IMR-90 (cell line): ENCODE data around the gene HTR3E. TPM values are rescaled to one million over a fixed set of nuclear protein-coding genes. Genes with fewer than 3 reads are reported as not detected.

Experiments used
- ATAC-seq: fragments of 200-7000 bp; cut with Tn5 transposase; 2 replicates; pipeline ENCODE4 v1.9.1; 2020; ENCODE audit warnings: low read depth, mild to moderate bottlenecking, moderate library complexity
- BruUV-seq: library from RNA; stranded (reverse); fragments of 400-500 nt; replicated peaks from 2 replicates; lab custom pipeline; 2021; lab: Mats Ljungman, UMichigan
- CTCF ChIA-PET: fragments of 300-600 bp; formaldehyde crosslinking; extraction: SDS; loops from one replicate; lab custom pipeline; 2021; ENCODE audit warnings: antibody characterized with exemption; lab: Yijun Ruan, JAX
- POLR2A ChIA-PET: fragments of 300-600 bp; sonication (Branson Sonifier 250); formaldehyde crosslinking; loops from one replicate; lab custom pipeline; 2022; ENCODE audit warnings: antibody characterized with exemption; ENCODE audit not compliant: unreplicated experiment; lab: Charles Lee
- DNase-seq: peaks from one replicate; pipeline ENCODE4 v3.0.0; 2013
- H2AFZ ChIP-seq: replicated peaks from 2 replicates; pipeline ENCODE3; 2013; ENCODE audit warnings: low read length, mild to moderate bottlenecking; ENCODE audit not compliant: poor library complexity
- H2AK5ac ChIP-seq: 2 replicates; pipeline ENCODE4 v1.6.1; 2013; ENCODE audit warnings: low read depth, low read length, inconsistent platforms
- H2AK9ac ChIP-seq: replicated peaks from 2 replicates; pipeline ENCODE3; 2013; ENCODE audit warnings: mild to moderate bottlenecking, low read depth, low read length, moderate library complexity; ENCODE audit not compliant: poor library complexity
- H2BK120ac ChIP-seq: 2 replicates; pipeline ENCODE4 v1.6.1; 2013; ENCODE audit warnings: low read depth, low read length, inconsistent platforms
- H2BK15ac ChIP-seq: 3 replicates; pipeline ENCODE4 v1.6.1; 2013; ENCODE audit warnings: low read depth, low read length, inconsistent platforms
- H2BK20ac ChIP-seq: 2 replicates; pipeline ENCODE4 v1.6.1; 2013; ENCODE audit warnings: low read depth, mild to moderate bottlenecking, inconsistent platforms, low read length, moderate library complexity
- H2BK5ac ChIP-seq: 2 replicates; pipeline ENCODE4 v1.6.1; 2013; ENCODE audit warnings: mild to moderate bottlenecking, low read depth, low read length, inconsistent platforms; ENCODE audit not compliant: poor library complexity, severe bottlenecking
- H3K14ac ChIP-seq: replicated peaks from 2 replicates; pipeline ENCODE4 v1.6.1; 2013; ENCODE audit warnings: low read depth, low read length, inconsistent platforms
- H3K18ac ChIP-seq: 2 replicates; pipeline ENCODE4 v1.6.1; 2013; ENCODE audit warnings: low read depth, low read length, control low read depth
- H3K23ac ChIP-seq: 2 replicates; pipeline ENCODE4 v1.6.1; 2013; ENCODE audit warnings: low read depth, low read length, inconsistent platforms
- H3K27ac ChIP-seq: 2 replicates; pipeline ENCODE4 v1.5.1; 2013; ENCODE audit warnings: mild to moderate bottlenecking, control low read depth, low read length; ENCODE audit not compliant: insufficient read depth
- H3K27me3 ChIP-seq: 2 replicates; pipeline ENCODE4 v1.6.1; 2013; ENCODE audit warnings: low read length; ENCODE audit not compliant: control insufficient read depth, insufficient read depth
- H3K36me3 ChIP-seq: 2 replicates; pipeline ENCODE4 v1.6.1; 2013; ENCODE audit warnings: low read length, mixed read lengths; ENCODE audit not compliant: control insufficient read depth, insufficient read depth
- H3K4ac ChIP-seq: 2 replicates; pipeline ENCODE4 v1.6.1; 2013; ENCODE audit warnings: low read depth, low read length, inconsistent platforms
- H3K4me1 ChIP-seq: 2 replicates; pipeline ENCODE4 v1.6.1; 2013; ENCODE audit warnings: low read length, mixed read lengths; ENCODE audit not compliant: control insufficient read depth, insufficient read depth
- H3K4me2 ChIP-seq: 2 replicates; pipeline ENCODE4 v1.6.1; 2013; ENCODE audit warnings: low read depth, mild to moderate bottlenecking, control low read depth, low read length, moderate library complexity
- H3K4me3 ChIP-seq: 2 replicates; pipeline ENCODE4 v1.5.1; 2013; ENCODE audit warnings: low read depth, mild to moderate bottlenecking, control low read depth, low read length, moderate library complexity; ENCODE audit not compliant: insufficient read depth
- H3K56ac ChIP-seq: 2 replicates; pipeline ENCODE4 v1.6.1; 2013; ENCODE audit warnings: low read length, inconsistent platforms; ENCODE audit not compliant: insufficient read depth; ENCODE audit errors: extremely low read depth
- H3K79me1 ChIP-seq, 2 experiments: 2 replicates each; pipeline ENCODE4 v1.6.1; 2013; ENCODE audit warnings: low read length in 2 of 2, inconsistent platforms in 1 of 2, low read depth in 1 of 2
- H3K9ac ChIP-seq: 2 replicates; pipeline ENCODE4 v1.6.1; 2013; ENCODE audit warnings: low read depth, low read length, control low read depth
- H3K9me1 ChIP-seq: 2 replicates; pipeline ENCODE4 v1.6.1; 2013; ENCODE audit warnings: low read length, inconsistent platforms; ENCODE audit not compliant: insufficient read depth
- H3K9me3 ChIP-seq: 2 replicates; pipeline ENCODE4 v1.6.1; 2013; ENCODE audit warnings: low read length; ENCODE audit not compliant: control insufficient read depth, insufficient read depth
- H4K20me1 ChIP-seq: 2 replicates; pipeline ENCODE4 v1.6.1; 2013; ENCODE audit warnings: low read length, inconsistent platforms; ENCODE audit not compliant: insufficient read depth
- H4K5ac ChIP-seq: 2 replicates; pipeline ENCODE4 v1.6.1; 2013; ENCODE audit warnings: mild to moderate bottlenecking, low read depth, low read length, control low read depth
- H4K8ac ChIP-seq, 2 experiments: 2 replicates each; pipeline ENCODE4 v1.6.1; 2013; ENCODE audit warnings: low read depth in 2 of 2, low read length in 2 of 2, control low read depth in 1 of 2, inconsistent platforms in 1 of 2
- H4K91ac ChIP-seq: 2 replicates; pipeline ENCODE4 v1.6.1; 2013; ENCODE audit warnings: low read depth, low read length, inconsistent platforms; ENCODE audit not compliant: insufficient read depth
- BHLHE40 ChIP-seq: fragments of 150-350 bp; IDR thresholded peaks from 2 replicates; pipeline ENCODE4 v1.6.1; 2016; ENCODE audit warnings: mild to moderate bottlenecking, low read depth, low read length
- CEBPB ChIP-seq: IDR thresholded peaks from 2 replicates; pipeline ENCODE4 v1.6.1; 2012; ENCODE audit warnings: low read depth, low read length, improper control_type of control experiment
- CHD1 ChIP-seq: IDR thresholded peaks from 2 replicates; pipeline ENCODE4 v1.6.1; 2012; ENCODE audit warnings: low read depth, low read length, improper control_type of control experiment
- CTCF ChIP-seq: conservative IDR thresholded peaks from 2 replicates; pipeline ENCODE4 v1.5.1; 2012; ENCODE audit warnings: mild to moderate bottlenecking, low read depth, low read length, improper control_type of control experiment
- FOS ChIP-seq: fragments of 150-350 bp; IDR thresholded peaks from 2 replicates; pipeline ENCODE4 v1.6.1; 2016; ENCODE audit warnings: low read depth, low read length
- MAZ ChIP-seq: IDR thresholded peaks from 2 replicates; pipeline ENCODE4 v1.6.1; 2012; ENCODE audit warnings: low read depth, mild to moderate bottlenecking, low read length, improper control_type of control experiment, moderate library complexity, borderline replicate concordance
- MXI1 ChIP-seq: IDR thresholded peaks from 2 replicates; pipeline ENCODE4 v1.6.1; 2012; ENCODE audit warnings: low read depth, mild to moderate bottlenecking, low read length, moderate library complexity, borderline replicate concordance
- NFE2L2 ChIP-seq: fragments of 150-350 bp; IDR thresholded peaks from 2 replicates; pipeline ENCODE4 v1.6.1; 2016; ENCODE audit warnings: low read depth, mild to moderate bottlenecking, low read length
- RCOR1 ChIP-seq: IDR thresholded peaks from 2 replicates; pipeline ENCODE4 v1.6.1; 2012; ENCODE audit warnings: mild to moderate bottlenecking, low read length, improper control_type of control experiment; ENCODE audit not compliant: insufficient replicate concordance
- RFX5 ChIP-seq: IDR thresholded peaks from 2 replicates; pipeline ENCODE4 v1.8.0; 2012; ENCODE audit warnings: low read depth, mild to moderate bottlenecking, low read length, moderate library complexity
- SMC3 ChIP-seq: fragments of 150-350 bp; IDR thresholded peaks from 2 replicates; pipeline ENCODE4 v1.6.1; 2016; ENCODE audit warnings: low read depth, mild to moderate bottlenecking, antibody characterized with exemption, low read length, moderate library complexity
- WGBS, 2 experiments: methylation state at CpG; one replicate each; pipeline versions ENCODE4 v1.1.5 to v1.1.7; 2013; ENCODE audit warnings: missing lambda C conversion rate in 2 of 2; ENCODE audit not compliant: insufficient read length in 1 of 2; ENCODE audit errors: extremely low coverage in 2 of 2; 5-methylcytosine and 5-hydroxymethylcytosine counted together
- dilution Hi-C: fragments of 300-500 bp; cut with HindIII; formaldehyde crosslinking; loops from one replicate; pipeline ENCODE4 v1.14.3; 2018; ENCODE audit warnings: low sequenced_read_pairs; ENCODE audit not compliant: unreplicated experiment
- in situ Hi-C: fragments of 300-500 bp; cut with MboI; formaldehyde crosslinking; loops from 3 replicates; pipeline ENCODE4 v1.14.3; 2019; ENCODE audit warnings: low sequenced_read_pairs, inconsistent platforms, mixed read lengths
- intact Hi-C: fragments of 100-400 bp; cut with micrococcal nuclease; formaldehyde crosslinking; loops from 2 replicates; pipeline ENCODE4 v1.10.0; 2022
- polyA plus RNA-seq, 3 experiments: library from polyadenylated mRNA; depleted of rRNA; stranded (reverse); fragments of >200 nt; gene quantifications; 2 replicates each; pipeline ENCODE4 v1.2.3, GENCODE V29; 2012; ENCODE audit warnings: low replicate concordance in 1 of 3
- total RNA-seq: library from RNA; depleted of rRNA; stranded (reverse); fragments of >200 nt; gene quantifications from 2 replicates; pipeline ENCODE4 v1.2.3, GENCODE V29; 2012
- TF ChIP-seq, protein P1 (sequence below): fragments of 150-350 bp; IDR thresholded peaks from 2 replicates; pipeline ENCODE4 v1.6.1; 2016; ENCODE audit warnings: low read depth, mild to moderate bottlenecking, low read length, moderate library complexity, borderline replicate concordance
- TF ChIP-seq, protein P2 (sequence below): fragments of 150-350 bp; IDR thresholded peaks from 2 replicates; pipeline ENCODE4 v1.6.1; 2017; ENCODE audit warnings: mild to moderate bottlenecking, antibody characterized with exemption, low read length, low read depth

The HTR3E gene
- total and polyA plus RNA-seq, 2 of the 4 experiments (the other 2 are of a cell fraction), result not detected

GRCh38 chr3:184059424-184059823 is 37.4 kb upstream of the HTR3E start:
- Histone ChIP-seq H4K91ac (no peak overlapping the region), H2BK15ac (no peak overlapping the region), H2AK9ac (no peak overlapping the region), H3K9ac (no peak overlapping the region), H3K18ac (no peak overlapping the region), H3K14ac (no peak overlapping the region), H3K4ac (no peak overlapping the region), H3K56ac (no peak overlapping the region), H3K27ac (no peak overlapping the region), H3K9me1 (no peaks in the 10 kb centered on the region), H3K4me3 (no peak overlapping the region), H3K4me2 (no peak overlapping the region), H3K36me3 (no peaks in the 10 kb centered on the region), H4K8ac (no peak overlapping the region), H2BK5ac (no peak overlapping the region), H2BK20ac (no peak overlapping the region), H3K27me3 (peaks cover 19% of the 10 kb centered on the region), H3K9me3 (no peaks in the 10 kb centered on the region), H2AK5ac (no peak overlapping the region), H3K4me1 (no peaks in the 10 kb centered on the region), H4K20me1 (no peaks in the 10 kb centered on the region), H2AFZ (no peak overlapping the region), H2BK120ac (no peak overlapping the region), H3K23ac (no peak overlapping the region), H4K5ac (no peak overlapping the region), H3K79me1 (no peaks in the 10 kb centered on the region)
- CTCF ChIA-PET, result no interaction called here
- in situ Hi-C loops (no loop called here), intact Hi-C loops (no loop called here), dilution Hi-C loops (no loop called here)
- POLR2A ChIA-PET, result interaction anchor here (0.5 kb wide), 1 partner anchor 1345 kb away, joined by 3 read pairs; no protein-coding TSS in a partner anchor
- TF ChIP-seq RFX5, result no peak
- no peak for TF ChIP-seq RCOR1
- TF ChIP-seq, protein P1, sequence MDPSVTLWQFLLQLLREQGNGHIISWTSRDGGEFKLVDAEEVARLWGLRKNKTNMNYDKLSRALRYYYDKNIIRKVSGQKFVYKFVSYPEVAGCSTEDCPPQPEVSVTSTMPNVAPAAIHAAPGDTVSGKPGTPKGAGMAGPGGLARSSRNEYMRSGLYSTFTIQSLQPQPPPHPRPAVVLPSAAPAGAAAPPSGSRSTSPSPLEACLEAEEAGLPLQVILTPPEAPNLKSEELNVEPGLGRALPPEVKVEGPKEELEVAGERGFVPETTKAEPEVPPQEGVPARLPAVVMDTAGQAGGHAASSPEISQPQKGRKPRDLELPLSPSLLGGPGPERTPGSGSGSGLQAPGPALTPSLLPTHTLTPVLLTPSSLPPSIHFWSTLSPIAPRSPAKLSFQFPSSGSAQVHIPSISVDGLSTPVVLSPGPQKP, result no peak
- no peak for TF ChIP-seq CTCF
- no peak for TF ChIP-seq SMC3
- TF ChIP-seq CHD1, result no peak
- TF ChIP-seq FOS, result no peak
- TF ChIP-seq, protein P2, sequence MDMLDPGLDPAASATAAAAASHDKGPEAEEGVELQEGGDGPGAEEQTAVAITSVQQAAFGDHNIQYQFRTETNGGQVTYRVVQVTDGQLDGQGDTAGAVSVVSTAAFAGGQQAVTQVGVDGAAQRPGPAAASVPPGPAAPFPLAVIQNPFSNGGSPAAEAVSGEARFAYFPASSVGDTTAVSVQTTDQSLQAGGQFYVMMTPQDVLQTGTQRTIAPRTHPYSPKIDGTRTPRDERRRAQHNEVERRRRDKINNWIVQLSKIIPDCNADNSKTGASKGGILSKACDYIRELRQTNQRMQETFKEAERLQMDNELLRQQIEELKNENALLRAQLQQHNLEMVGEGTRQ, result no peak
- TF ChIP-seq NFE2L2, result no peak
- TF ChIP-seq BHLHE40, result no peak
- no peak for TF ChIP-seq MXI1
- TF ChIP-seq MAZ, result no peak
- TF ChIP-seq CEBPB, result no peak
- BruUV-seq, result no TSS peak
- DNase-seq, result no peak
- ATAC-seq, result no peak
- WGBS, 2 experiments, result 46% methylated on average over 2 of the region's 7 CpGs; no CpG with 5 or more reads in 1 of the 2 experiments
